H1 (cell line): ENCODE data around the gene NMT1.

ENCODE experiments used
- ATF2 ChIP-seq: IDR thresholded peaks from 2 replicates; pipeline ENCODE4 v1.6.1; 2012; ENCODE audit warnings: low read length, inconsistent platforms
- CREB1 ChIP-seq: IDR thresholded peaks from 2 replicates; pipeline ENCODE4 v1.6.1; 2012; ENCODE audit warnings: inconsistent platforms
- CTCF ChIP-seq, 3 experiments: IDR thresholded peaks; 1 replicate in 2 of 3; 2 replicates in 1 of 3; pipeline versions ENCODE4 v1.5.1 to v1.6.1; 2011; ENCODE audit warnings: low read length in 3 of 3, mild to moderate bottlenecking in 3 of 3, inconsistent platforms in 2 of 3, low read depth in 1 of 3, moderate library complexity in 1 of 3; ENCODE audit not compliant: insufficient read depth in 1 of 3; ENCODE audit errors: control extremely low read depth in 1 of 3
- EGR1 ChIP-seq: IDR thresholded peaks from 2 replicates; pipeline ENCODE4 v1.6.1; 2011; ENCODE audit warnings: low read depth, low read length, borderline replicate concordance
- EZH2 ChIP-seq: fragments of 200-600 bp; sonication (generic); IDR thresholded peaks from 2 replicates; pipeline ENCODE4 v1.7.1; 2012; ENCODE audit warnings: low read depth, mild to moderate bottlenecking, moderate library complexity, low read length, inconsistent platforms; ENCODE audit not compliant: severe bottlenecking
- HDAC2 ChIP-seq, 2 experiments: fragments of 300-600 bp in 1 of 2; sonication (generic) in 1 of 2; IDR thresholded peaks; 2 replicates each; pipeline ENCODE4 v1.6.1; 2011 to 2012; ENCODE audit warnings: low read depth in 2 of 2, low read length in 2 of 2, mild to moderate bottlenecking in 2 of 2, moderate library complexity in 2 of 2, borderline replicate concordance in 1 of 2, inconsistent platforms in 1 of 2
- KDM5A ChIP-seq: fragments of 200-600 bp; IDR thresholded peaks from 2 replicates; pipeline ENCODE4 v1.7.1; 2012; ENCODE audit warnings: mild to moderate bottlenecking, low read length, inconsistent platforms, mixed read lengths
- MAX ChIP-seq: IDR thresholded peaks from 2 replicates; pipeline ENCODE4 v1.6.1; 2012; ENCODE audit warnings: inconsistent platforms
- RAD21 ChIP-seq, 2 experiments: IDR thresholded peaks in 1 of 2; conservative IDR thresholded peaks in 1 of 2; 2 replicates each; pipeline ENCODE4 v1.6.1; 2011; ENCODE audit warnings: low read depth in 2 of 2, low read length in 2 of 2, improper control_type of control experiment in 1 of 2, inconsistent platforms in 1 of 2, mild to moderate bottlenecking in 1 of 2, moderate library complexity in 1 of 2
- SIX5 ChIP-seq: IDR thresholded peaks from 2 replicates; pipeline ENCODE4 v1.6.1; 2011; ENCODE audit warnings: mild to moderate bottlenecking, low read depth, low read length
- SP1 ChIP-seq: IDR thresholded peaks from 2 replicates; pipeline ENCODE4 v1.6.1; 2011; ENCODE audit warnings: low read depth, low read length
- ZNF274 ChIP-seq: IDR thresholded peaks from 2 replicates; pipeline ENCODE4 v1.7.0; 2012; ENCODE audit warnings: low read length, borderline replicate concordance; ENCODE audit errors: extremely low read depth

GRCh38 chr17:45013021-45013997 lies 47.8 kb upstream of the NMT1 start:
- TF ChIP-seq EZH2 = no peak
- no peak for TF ChIP-seq HDAC2 (IDR thresholded peaks at IDR 0.05; ENCODE audit: borderline replicate concordance in 1 of 2, low read depth in 2 of 2, low read length in 2 of 2)
- no peak for TF ChIP-seq KDM5A
- no peak for TF ChIP-seq CTCF (IDR thresholded peaks at IDR 0.05; ENCODE audit: control extremely low read depth in 1 of 3, insufficient read depth in 1 of 3, low read depth in 1 of 3, low read length in 3 of 3)
- no peak for TF ChIP-seq EGR1
- no peak for TF ChIP-seq RAD21 (IDR thresholded peaks at IDR 0.05 in 1 of 2, conservative IDR thresholded peaks at IDR 0.05 in 1 of 2; ENCODE audit: low read depth in 2 of 2, low read length in 2 of 2)
- TF ChIP-seq MAX = no peak
- TF ChIP-seq SIX5 = no peak
- TF ChIP-seq ZNF274 = no peak
- no peak for TF ChIP-seq CREB1
- no peak for TF ChIP-seq SP1
- TF ChIP-seq ATF2 = no peak
